Measurements from ENCODE around the gene DLG3. TPM values are rescaled to one million over a fixed set of nuclear protein-coding genes. Genes with fewer than 3 reads are reported as not detected.

Gene DLG3
- total and polyA plus RNA-seq, 2 donors from 2014 or later: 14.2 to 38.3 TPM

GRCh38 chrX:70437011-70437410, 7.6 kb upstream of the DLG3 start:
- FAIRE-seq (no peak), DNase-seq (no peak)
- TF ChIP-seq CTCF (IDR thresholded peaks at IDR 0.05; ENCODE audit: borderline replicate concordance, extremely low read depth, insufficient read depth): no peak
- Histone ChIP-seq H3K9me3 (ENCODE audit: control insufficient read depth in 2 of 3, insufficient read depth in 1 of 3, low read length in 3 of 3) (no peaks in the 10 kb centered on the region), H3K4me1 (ENCODE audit: control insufficient read depth in 2 of 3, insufficient read depth in 2 of 3, low read depth in 1 of 3, low read length in 3 of 3) (peaks cover 0 to 2% (median 0%) of the 10 kb centered on the region in 3 donors), H3K9ac (ENCODE audit: low read length in 3 of 3) (no peak overlapping the region), H3K27me3 (ENCODE audit: control insufficient read depth, insufficient read depth, low read length) (no peaks in the 10 kb centered on the region), H3K27ac (ENCODE audit: low read depth in 2 of 2, low read length in 2 of 2) (no peak overlapping the region), H3K36me3 (ENCODE audit: control insufficient read depth in 2 of 3, insufficient read depth in 3 of 3, low read length in 3 of 3) (no peaks in the 10 kb centered on the region), H3K4me3 (ENCODE audit: low read length in 3 of 3) (no peak overlapping the region)
- intact Hi-C loops (cut with DNase I): no loop called here

GRCh38 chrX:70437921-70438665, 6.5 kb upstream of the DLG3 start:
- Histone ChIP-seq H3K27ac (ENCODE audit: low read depth in 2 of 2, low read length in 2 of 2) (no peak overlapping the region), H3K27me3 (ENCODE audit: control insufficient read depth, insufficient read depth, low read length) (peaks cover 2% of the 10 kb centered on the region), H3K4me3 (ENCODE audit: low read length in 3 of 3) (no peak overlapping the region), H3K4me1 (ENCODE audit: control insufficient read depth in 2 of 3, insufficient read depth in 2 of 3, low read depth in 1 of 3, low read length in 3 of 3) (peaks cover 0 to 2% (median 0%) of the 10 kb centered on the region in 3 donors), H3K9me3 (ENCODE audit: control insufficient read depth in 2 of 3, insufficient read depth in 1 of 3, low read length in 3 of 3) (no peaks in the 10 kb centered on the region), H3K36me3 (ENCODE audit: control insufficient read depth in 2 of 3, insufficient read depth in 3 of 3, low read length in 3 of 3) (no peaks in the 10 kb centered on the region), H3K9ac (ENCODE audit: low read length in 3 of 3) (no peak overlapping the region)
- FAIRE-seq (no peak), DNase-seq (no peak)
- intact Hi-C loops (cut with DNase I): no loop called here
- no peak for TF ChIP-seq CTCF (IDR thresholded peaks at IDR 0.05; ENCODE audit: borderline replicate concordance, extremely low read depth, insufficient read depth)

- DNase-seq (no peak), FAIRE-seq (no peak)
- no peak for TF ChIP-seq CTCF (IDR thresholded peaks at IDR 0.05; ENCODE audit: borderline replicate concordance, extremely low read depth, insufficient read depth)
- intact Hi-C loops (cut with DNase I): no loop called here
- no peaks in the 10 kb centered on the region for H3K36me3 ChIP-seq (ENCODE audit: control insufficient read depth in 2 of 3, insufficient read depth in 3 of 3, low read length in 3 of 3)
- peaks cover 2% of the 10 kb centered on the region for H3K27me3 ChIP-seq (ENCODE audit: control insufficient read depth, insufficient read depth, low read length)
- no peaks in the 10 kb centered on the region for H3K9me3 ChIP-seq (ENCODE audit: control insufficient read depth in 2 of 3, insufficient read depth in 1 of 3, low read length in 3 of 3)
- H3K4me3 ChIP-seq (ENCODE audit: low read length in 3 of 3): no peak overlapping the region
- H3K9ac ChIP-seq (ENCODE audit: low read length in 3 of 3): no peak overlapping the region
- no peak overlapping the region for H3K27ac ChIP-seq (ENCODE audit: low read depth in 2 of 2, low read length in 2 of 2)
- peaks cover 0 to 2% (median 0%) of the 10 kb centered on the region in 3 donors for H3K4me1 ChIP-seq (ENCODE audit: control insufficient read depth in 2 of 3, insufficient read depth in 2 of 3, low read depth in 1 of 3, low read length in 3 of 3)
Measured at GRCh38 chrX:70439016-70439415, 5.6 kb upstream of the DLG3 start.

All from kidney (tissue), 14 donors.